Gastroesophageal sphincter (tissue), 4 donors: ENCODE data around the gene NPPA. TPM values are rescaled to one million over a fixed set of nuclear protein-coding genes. Genes with fewer than 3 reads are reported as not detected.

ENCODE experiments used
- ATAC-seq: fragments of 150-250 bp; one replicate; pipeline ENCODE4 v1.9.1; 2016; ENCODE audit warnings: mild to moderate bottlenecking, moderate library complexity
- H3K27ac ChIP-seq, 4 donors: fragments of 200-600 bp; sonication (generic) in 3 of 4; 1 replicate in 3 of 4; 2 replicates in 1 of 4; pipeline ENCODE4 v1.5.1; 2016 to 2019
- H3K27me3 ChIP-seq: fragments of 200-600 bp; sonication (generic); one replicate; pipeline ENCODE4 v1.5.1; 2019
- H3K36me3 ChIP-seq, 2 donors: fragments of 200-600 bp; sonication (generic); one replicate each; pipeline ENCODE4 v1.5.1; 2019; ENCODE audit warnings: control low read depth in 1 of 2
- H3K4me1 ChIP-seq, 3 donors: fragments of 200-600 bp; sonication (generic); 1 replicate in 2 of 3; 2 replicates in 1 of 3; pipeline ENCODE4 v1.5.1; 2016 to 2019; ENCODE audit warnings: control low read depth in 2 of 3
- H3K4me3 ChIP-seq, 2 donors: fragments of 200-600 bp; sonication (generic); one replicate each; pipeline ENCODE4 v1.5.1; 2019; ENCODE audit warnings: mild to moderate bottlenecking in 1 of 2, moderate library complexity in 1 of 2
- H3K9me3 ChIP-seq, 3 donors: fragments of 200-600 bp; sonication (generic); one replicate each; pipeline ENCODE4 v1.5.1; 2017 to 2019; ENCODE audit warnings: control low read depth in 2 of 3
- CTCF ChIP-seq, 4 experiments: fragments of 200-600 bp in 2 of 4; fragments of 450-650 bp in 2 of 4; sonication (generic) in 1 of 4; IDR thresholded peaks; one replicate each; pipeline ENCODE4 v1.5.1; 2017 to 2019; ENCODE audit warnings: antibody characterized with exemption in 4 of 4, mild to moderate bottlenecking in 2 of 4, moderate library complexity in 2 of 4
- EP300 ChIP-seq: sonication (generic); formaldehyde crosslinking; IDR thresholded peaks from one replicate; pipeline ENCODE4 v1.6.1; 2017; ENCODE audit warnings: antibody characterized with exemption, mild to moderate bottlenecking
- POLR2A ChIP-seq, 2 donors: fragments of 450-650 bp; IDR thresholded peaks; one replicate each; pipeline ENCODE4 v1.6.1; 2017; ENCODE audit warnings: antibody characterized with exemption in 2 of 2, mild to moderate bottlenecking in 2 of 2, moderate library complexity in 1 of 2
- POLR2AphosphoS5 ChIP-seq: sonication (generic); formaldehyde crosslinking; IDR thresholded peaks from one replicate; pipeline ENCODE4 v1.6.1; 2017; ENCODE audit warnings: antibody characterized with exemption
- WGBS, 2 donors: methylation state at CpG; one replicate each; pipeline ENCODE4 v1.1.5; 2018; ENCODE audit warnings: low coverage in 1 of 2; 5-methylcytosine and 5-hydroxymethylcytosine counted together
- total RNA-seq, 4 donors: library from RNA; depleted of rRNA; stranded (reverse); fragments of >200 nt; gene quantifications; one replicate each; pipeline ENCODE4 v1.1.0, GENCODE V29; 2016

NPPA gene
- total RNA-seq, 4 donors from 2014 or later: 0.93 TPM; not detected in 3

GRCh38 chr1:11857164-11857851 is 9.7 kb upstream of the NPPA start:
- no peak overlapping the region for H3K4me3 ChIP-seq
- 32 to 70% methylated on average over 5 to 10 of the region's 10 CpGs for WGBS, 2 donors
- no peak overlapping the region for H3K27ac ChIP-seq
- no peaks in the 10 kb centered on the region for H3K36me3 ChIP-seq
- no peak for TF ChIP-seq CTCF (IDR thresholded peaks at IDR 0.05)
- no peak for TF ChIP-seq POLR2AphosphoS5
- TF ChIP-seq EP300: no peak
- TF ChIP-seq POLR2A (IDR thresholded peaks at IDR 0.05): no peak
- no peak for ATAC-seq
- H3K27me3 ChIP-seq: peaks cover 86% of the 10 kb centered on the region
- peaks cover 0 to 7% (median 0%) of the 10 kb centered on the region in 3 donors for H3K4me1 ChIP-seq
- H3K9me3 ChIP-seq: no peaks in the 10 kb centered on the region

GRCh38 chr1:11856698-11857097 is 9.1 kb upstream of the NPPA start:
- Histone ChIP-seq H3K4me3 (no peak overlapping the region), H3K9me3 (no peaks in the 10 kb centered on the region), H3K27ac (no peak overlapping the region), H3K27me3 (peaks cover 84% of the 10 kb centered on the region), H3K4me1 (peaks cover 0 to 7% (median 0%) of the 10 kb centered on the region in 3 donors), H3K36me3 (no peaks in the 10 kb centered on the region)
- WGBS, 2 donors: 38% methylated on average over 3 of the region's 3 CpGs; no CpG with 5 or more reads in 1 of the 2 donors
- no peak for ATAC-seq
- TF ChIP-seq CTCF (IDR thresholded peaks at IDR 0.05) (no peak), EP300 (no peak), POLR2AphosphoS5 (no peak), POLR2A (IDR thresholded peaks at IDR 0.05) (no peak)

GRCh38 chr1:11855430-11855829 is 7.8 kb upstream of the NPPA start:
- no peak for TF ChIP-seq EP300
- TF ChIP-seq POLR2AphosphoS5: no peak
- TF ChIP-seq CTCF (IDR thresholded peaks at IDR 0.05): no peak
- TF ChIP-seq POLR2A (IDR thresholded peaks at IDR 0.05): no peak
- ATAC-seq: no peak
- H3K27ac ChIP-seq: no peak overlapping the region

DNA sequence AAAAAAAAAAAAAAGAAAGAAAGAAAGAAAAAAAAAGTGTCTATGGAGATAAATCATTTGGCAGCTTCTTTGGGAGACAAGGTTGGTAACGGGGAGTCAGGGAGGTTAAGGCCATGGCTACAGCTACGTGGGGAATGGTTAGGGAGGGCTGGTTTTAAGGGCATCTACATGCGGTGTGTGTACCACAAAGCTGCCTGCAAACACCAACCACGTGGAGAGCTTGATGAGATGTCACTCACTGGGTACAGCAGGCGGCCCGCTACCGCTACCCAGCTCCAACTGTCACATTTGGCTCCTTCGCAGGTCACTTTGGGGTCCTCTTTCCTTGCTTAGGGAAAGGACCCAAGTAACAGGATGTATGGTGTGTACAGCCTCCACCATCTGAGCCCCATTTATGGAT is 6.9 kb upstream of the NPPA start:
- no peak for ATAC-seq
- Histone ChIP-seq H3K9me3 (no peaks in the 10 kb centered on the region), H3K36me3 (no peaks in the 10 kb centered on the region), H3K4me1 (peaks cover 0 to 7% (median 0%) of the 10 kb centered on the region in 3 donors), H3K4me3 (no peak overlapping the region), H3K27ac (no peak overlapping the region), H3K27me3 (peaks cover 63% of the 10 kb centered on the region)
- TF ChIP-seq CTCF (IDR thresholded peaks at IDR 0.05) (no peak), EP300 (no peak), POLR2AphosphoS5 (no peak), POLR2A (IDR thresholded peaks at IDR 0.05) (no peak)
- 30 to 47% methylated on average over 3 to 6 of the region's 8 CpGs for WGBS, 2 donors

More at GRCh38 chr1:11855430-11855829, 7.8 kb upstream of the NPPA start:
- Histone ChIP-seq H3K27me3 (peaks cover 72% of the 10 kb centered on the region), H3K4me3 (no peak overlapping the region), H3K9me3 (no peaks in the 10 kb centered on the region), H3K36me3 (no peaks in the 10 kb centered on the region), H3K4me1 (peaks cover 0 to 7% (median 0%) of the 10 kb centered on the region in 3 donors)
- WGBS, 2 donors: 57 to 58% methylated on average over 1 to 8 of the region's 8 CpGs

GRCh38 chr1:11851180-11851579 is 3.6 kb upstream of the NPPA start:
- WGBS, 2 donors: 64% methylated on average over 6 of the region's 7 CpGs; no CpG with 5 or more reads in 1 of the 2 donors
- peaks cover 30% of the 10 kb centered on the region for H3K27me3 ChIP-seq
- TF ChIP-seq CTCF (IDR thresholded peaks at IDR 0.05): no peak
- no peak for TF ChIP-seq EP300
- TF ChIP-seq POLR2A (IDR thresholded peaks at IDR 0.05): no peak
- TF ChIP-seq POLR2AphosphoS5: no peak
- no peaks in the 10 kb centered on the region for H3K9me3 ChIP-seq
- no peak overlapping the region for H3K4me3 ChIP-seq
- H3K27ac ChIP-seq: no peak overlapping the region
- no peaks in the 10 kb centered on the region for H3K4me1 ChIP-seq
- ATAC-seq: no peak
- H3K36me3 ChIP-seq: peaks cover 0 to 17% of the 10 kb centered on the region in 2 donors
